Natural killer cell (primary cell): ENCODE data around the gene PDCD4. TPM values are rescaled to one million over a fixed set of nuclear protein-coding genes. Genes with fewer than 3 reads are reported as not detected.

ENCODE experiments used
- ATAC-seq, 3 donors: fragments of 150-1000 bp in 2 of 3; fragments of 200-7000 bp in 1 of 3; cut with Tn5 transposase; 1 replicate in 1 of 3; 2 replicates in 2 of 3; pipeline ENCODE4 v1.10.0; 2021; ENCODE audit warnings: mild to moderate bottlenecking in 2 of 3, moderate library complexity in 2 of 3
- DNase-seq, 2 donors: peaks; one replicate each; pipeline versions ENCODE4 v3.0.0 to v3.0.0-alpha.2; 2013 to 2021; ENCODE audit warnings: mixed read lengths in 1 of 2
- H3K27ac ChIP-seq: one replicate; pipeline ENCODE4 v1.5.1; 2013; ENCODE audit warnings: mild to moderate bottlenecking, low read length
- H3K27me3 ChIP-seq: one replicate; pipeline ENCODE4 v1.6.1; 2013; ENCODE audit warnings: low read length; ENCODE audit not compliant: control insufficient read depth, insufficient read depth
- H3K36me3 ChIP-seq: one replicate; pipeline ENCODE4 v1.6.1; 2013; ENCODE audit warnings: low read length; ENCODE audit not compliant: control insufficient read depth, insufficient read depth
- H3K4me1 ChIP-seq: one replicate; pipeline ENCODE4 v1.6.1; 2013; ENCODE audit warnings: low read length; ENCODE audit not compliant: control insufficient read depth, insufficient read depth
- H3K4me3 ChIP-seq: one replicate; pipeline ENCODE4 v1.5.1; 2013; ENCODE audit warnings: low read length
- H3K9me3 ChIP-seq: one replicate; pipeline ENCODE4 v1.6.1; 2013; ENCODE audit warnings: low read length; ENCODE audit not compliant: control insufficient read depth, insufficient read depth
- H3K27ac Mint-ChIP-seq, 2 donors: one replicate each; pipeline ENCODE4 v1.8.0; 2022; ENCODE audit warnings: mild to moderate bottlenecking in 2 of 2, mixed read lengths in 2 of 2, moderate library complexity in 1 of 2
- H3K27me3 Mint-ChIP-seq, 2 donors: one replicate each; pipeline ENCODE4 v1.8.0; 2022; ENCODE audit warnings: low read depth in 2 of 2, mixed read lengths in 2 of 2
- H3K36me3 Mint-ChIP-seq: one replicate; pipeline ENCODE4 v1.8.0; 2022; ENCODE audit warnings: mixed read lengths
- H3K4me1 Mint-ChIP-seq, 2 donors: one replicate each; pipeline ENCODE4 v1.8.0; 2022; ENCODE audit warnings: mixed read lengths in 2 of 2
- H3K4me3 Mint-ChIP-seq: one replicate; pipeline ENCODE4 v1.8.0; 2022; ENCODE audit warnings: mild to moderate bottlenecking, moderate library complexity, mixed read lengths
- H3K9me3 Mint-ChIP-seq, 2 donors: one replicate each; pipeline ENCODE4 v1.8.0; 2022; ENCODE audit warnings: mixed read lengths in 2 of 2
- CTCF ChIP-seq: fragments of 200-600 bp; IDR thresholded peaks from one replicate; pipeline ENCODE4 v1.8.0; 2022; ENCODE audit warnings: antibody characterized with exemption
- WGBS: methylation state at CpG from one replicate; pipeline ENCODE4 v1.1.7; 2013; ENCODE audit warnings: missing lambda C conversion rate; ENCODE audit not compliant: insufficient coverage; 5-methylcytosine and 5-hydroxymethylcytosine counted together
- intact Hi-C: fragments of 100-400 bp; cut with micrococcal nuclease; formaldehyde crosslinking; loops from one replicate; pipeline ENCODE4 v1.14.2; 2022
- total RNA-seq, 4 donors: library from RNA; stranded (reverse); fragments of 120-200 nt in 1 of 4; gene quantifications; one replicate each; pipeline versions ENCODE4 v1.2.3 to v1.2.4, GENCODE V29; 2013 to 2022

Gene PDCD4
- total RNA-seq, 3 donors from 2014 or later (not counting 1 experiment from before 2014, with no cell fraction given), result 199 to 241 (median 222) TPM

DNA sequence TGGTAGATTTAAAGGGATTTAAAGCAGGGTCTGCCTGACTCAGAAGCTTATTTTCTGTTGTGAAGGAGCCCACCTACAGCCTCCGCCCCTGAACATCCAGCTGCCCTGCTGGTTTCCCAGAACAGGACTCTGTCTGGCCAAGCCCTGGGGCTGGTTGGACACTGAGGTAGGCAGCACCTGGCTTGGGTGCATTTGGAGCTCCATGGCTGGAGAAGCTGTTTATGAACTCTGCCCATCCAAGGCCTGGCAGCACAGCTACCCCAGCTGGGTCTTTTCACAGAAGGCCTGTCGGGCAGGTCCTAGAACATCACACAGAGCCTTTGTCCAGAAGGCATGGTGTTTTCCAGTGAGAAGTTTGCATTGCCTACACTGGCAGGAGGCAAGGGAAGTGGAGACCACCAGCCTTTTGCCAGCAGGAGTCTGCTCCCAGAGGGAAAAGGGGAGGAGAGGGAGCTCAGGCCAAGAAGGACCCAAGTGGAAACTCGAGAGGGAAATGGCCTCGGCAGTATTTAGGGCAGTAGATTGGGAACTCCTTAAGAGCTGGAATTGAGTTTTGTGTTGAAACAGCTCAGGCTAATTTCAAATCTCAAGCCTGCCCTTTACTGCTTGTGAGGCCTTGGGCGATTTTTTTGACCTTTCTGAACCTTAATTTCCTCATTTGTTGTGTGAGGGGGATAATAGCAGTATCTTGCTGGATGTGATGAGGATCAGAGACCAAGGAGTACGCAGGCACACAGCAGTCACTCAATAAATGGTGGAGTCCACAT lies 12.3 kb upstream of the PDCD4 start:
- 89% methylated on average over 6 of the region's 6 CpGs for WGBS
- intact Hi-C loops, result no loop called here
- Histone ChIP-seq H3K36me3 (no peaks in the 10 kb centered on the region), H3K4me3 (no peak overlapping the region), H3K27me3 (no peaks in the 10 kb centered on the region), H3K4me1 (peaks cover 62% of the 10 kb centered on the region), H3K27ac (peak overlapping the region; percentile 92), H3K9me3 (no peaks in the 10 kb centered on the region)
- H3K4me3 Mint-ChIP-seq, result peak overlapping the region; percentile 29
- no peaks in the 10 kb centered on the region for H3K9me3 Mint-ChIP-seq
- H3K27ac Mint-ChIP-seq, result peak overlapping the region; percentile 87 to 96
- no peaks in the 10 kb centered on the region for H3K36me3 Mint-ChIP-seq
- peak in 1 of 2 donors; percentile 15 for DNase-seq
- peaks cover 61 to 64% of the 10 kb centered on the region in 2 donors for H3K4me1 Mint-ChIP-seq
- H3K27me3 Mint-ChIP-seq, result no peaks in the 10 kb centered on the region
- no peak for TF ChIP-seq CTCF
- no peak for ATAC-seq

DNA sequence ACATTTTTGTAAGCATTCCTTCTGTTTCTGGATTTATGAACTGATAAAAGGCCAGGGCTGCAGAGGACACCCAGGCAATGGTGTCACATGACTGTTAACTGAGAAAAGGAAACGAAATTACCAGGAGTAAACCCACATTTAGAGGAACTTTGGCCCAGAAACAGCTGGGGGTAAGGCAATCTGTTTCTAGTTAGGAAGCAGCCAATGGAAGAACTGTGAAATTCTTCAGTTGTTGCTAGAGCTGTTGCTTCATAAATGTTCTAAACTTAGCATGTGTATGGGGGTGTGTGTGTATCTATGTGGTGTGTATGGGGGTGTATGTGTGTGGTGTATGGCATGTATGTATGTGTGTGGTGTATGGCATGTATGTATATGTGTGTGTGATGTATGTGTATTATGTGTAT lies 11.8 kb upstream of the PDCD4 start:
- Histone ChIP-seq H3K27ac (peak overlapping the region; percentile 92), H3K27me3 (no peaks in the 10 kb centered on the region), H3K9me3 (no peaks in the 10 kb centered on the region), H3K36me3 (no peaks in the 10 kb centered on the region), H3K4me3 (no peak overlapping the region), H3K4me1 (peaks cover 66% of the 10 kb centered on the region)
- ATAC-seq (peak; percentile 2 to 9 (median 6)), DNase-seq (peak in 1 of 2 donors; percentile 34)
- TF ChIP-seq CTCF, result no peak
- H3K36me3 Mint-ChIP-seq, result no peaks in the 10 kb centered on the region
- intact Hi-C loops, result loop anchor here (1.0 kb wide), 2 partner anchors 10 to 11 kb away; partner anchors contain the start of gene PDCD4
- WGBS, result 0% methylated on average over 1 of the region's 1 CpG
- H3K27me3 Mint-ChIP-seq, result no peaks in the 10 kb centered on the region
- peak overlapping the region; percentile 29 for H3K4me3 Mint-ChIP-seq
- no peaks in the 10 kb centered on the region for H3K9me3 Mint-ChIP-seq
- H3K27ac Mint-ChIP-seq, result peak overlapping the region; percentile 87 to 96
- H3K4me1 Mint-ChIP-seq, result peaks cover 67 to 70% of the 10 kb centered on the region in 2 donors

DNA sequence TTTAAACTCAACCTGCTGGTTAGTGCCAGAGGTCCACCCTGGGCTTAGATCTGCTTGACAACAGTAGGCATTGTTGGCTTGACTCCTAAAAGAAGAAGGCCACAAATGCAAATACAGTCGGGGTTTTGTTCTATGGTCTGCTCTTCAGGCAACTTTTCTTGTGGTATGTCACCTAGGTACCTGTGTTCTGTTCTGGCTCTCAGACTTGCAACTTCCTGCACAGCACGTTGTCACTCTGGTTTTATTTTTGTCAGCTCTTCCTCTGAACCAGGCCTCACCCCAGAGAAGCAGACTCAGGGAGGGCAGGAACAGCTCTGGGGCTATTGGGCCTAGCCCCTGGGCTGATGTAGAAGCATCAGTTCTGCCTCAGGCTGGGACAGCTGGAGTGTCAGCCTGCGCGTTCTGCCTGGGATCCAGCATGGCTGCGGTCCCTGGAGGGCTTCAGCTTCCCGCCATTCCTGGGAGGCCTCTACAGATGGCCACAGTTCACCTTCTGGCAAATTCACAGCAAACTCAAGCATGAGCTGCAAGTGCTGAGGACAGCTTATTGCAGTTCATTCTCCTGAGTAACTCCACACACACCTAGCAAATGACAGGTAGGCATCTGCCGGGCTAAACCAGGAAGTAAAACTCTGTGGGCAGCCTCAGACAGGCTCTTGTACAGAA lies 11.0 kb upstream of the PDCD4 start:
- 35% methylated on average over 7 of the region's 7 CpGs for WGBS
- Histone ChIP-seq H3K4me1 (peaks cover 74% of the 10 kb centered on the region), H3K36me3 (no peaks in the 10 kb centered on the region), H3K27ac (peak overlapping the region; percentile 92), H3K4me3 (no peak overlapping the region), H3K9me3 (no peaks in the 10 kb centered on the region), H3K27me3 (no peaks in the 10 kb centered on the region)
- peak in 1 of 2 donors; percentile 87 for DNase-seq
- intact Hi-C loops, result loop anchor here (1.0 kb wide), 2 partner anchors 10 to 11 kb away; partner anchors contain the start of gene PDCD4
- no peaks in the 10 kb centered on the region for H3K9me3 Mint-ChIP-seq
- H3K27me3 Mint-ChIP-seq, result no peaks in the 10 kb centered on the region
- H3K4me1 Mint-ChIP-seq, result peaks cover 74 to 77% of the 10 kb centered on the region in 2 donors
- peak overlapping the region; percentile 29 for H3K4me3 Mint-ChIP-seq
- no peaks in the 10 kb centered on the region for H3K36me3 Mint-ChIP-seq
- peak; percentile 60 to 81 (median 77) for ATAC-seq
- H3K27ac Mint-ChIP-seq, result peak overlapping the region; percentile 87 to 96
- TF ChIP-seq CTCF, result no peak
